LoVo (cell line): Measurements from ENCODE around the gene MIPOL1.
"Not testable (repeated sequence)": the region's sequence is repeated elsewhere in the genome, so short reads cannot be mapped to it uniquely, and the experiment has no call there.

Experiments
- DNase-seq: peaks from one replicate; pipeline ENCODE4 v3.0.0-alpha.2; 2016; ENCODE audit warnings: low spot score

MIPOL1 gene

GRCh38 chr14:37284760-37285159 is 87.0 kb downstream of the MIPOL1 start:
- DNase-seq, result no peak

GRCh38 chr14:37285220-37285619 is 87.5 kb downstream of the MIPOL1 start:
- no peak for DNase-seq

GRCh38 chr14:37289688-37290087 is 92.0 kb downstream of the MIPOL1 start:
- DNase-seq, result no peak

- not testable (repeated sequence) for DNase-seq
Measured at GRCh38 chr14:37295262-37295661, 97.5 kb downstream of the MIPOL1 start.

GRCh38 chr14:37311252-37311651 is 113.5 kb downstream of the MIPOL1 start:
- DNase-seq, result no peak

- no peak for DNase-seq
Measured at GRCh38 chr14:37318938-37319337, 121.2 kb downstream of the MIPOL1 start.

GRCh38 chr14:37320106-37320505 is 122.4 kb downstream of the MIPOL1 start:
- DNase-seq, result no peak

GRCh38 chr14:37325332-37325731 is 127.6 kb downstream of the MIPOL1 start:
- DNase-seq, result no peak

- DNase-seq, result no peak
Measured at GRCh38 chr14:37326434-37326833, 128.7 kb downstream of the MIPOL1 start.

- DNase-seq, result not testable (repeated sequence)
Measured at GRCh38 chr14:37327933-37328332, 130.2 kb downstream of the MIPOL1 start.

- no peak for DNase-seq
Measured at GRCh38 chr14:37328673-37329072, 130.9 kb downstream of the MIPOL1 start.

GRCh38 chr14:37329189-37330001 is 131.7 kb downstream of the MIPOL1 start:
- DNase-seq, result peak; percentile 73

GRCh38 chr14:37330910-37331309 is 133.2 kb downstream of the MIPOL1 start:
- no peak for DNase-seq

- no peak for DNase-seq
Measured at GRCh38 chr14:37340353-37340752, 142.6 kb downstream of the MIPOL1 start.

- DNase-seq, result no peak
Measured at GRCh38 chr14:37343307-37344094, 145.8 kb downstream of the MIPOL1 start.

- no peak for DNase-seq
Measured at GRCh38 chr14:37363661-37364060, 165.9 kb downstream of the MIPOL1 start.

GRCh38 chr14:37369425-37369824 is 171.7 kb downstream of the MIPOL1 start:
- no peak for DNase-seq

GRCh38 chr14:37375566-37375965 is 177.8 kb downstream of the MIPOL1 start:
- no peak for DNase-seq

- no peak for DNase-seq
Measured at GRCh38 chr14:37376944-37377609, 179.3 kb downstream of the MIPOL1 start.

GRCh38 chr14:37384870-37385596 is 187.3 kb downstream of the MIPOL1 start:
- peak; percentile 5 for DNase-seq

- DNase-seq, result not testable (repeated sequence)
Measured at GRCh38 chr14:37397157-37397940, 199.6 kb downstream of the MIPOL1 start.
